HG02970 (cell line): Measurements from ENCODE around the gene ATP8B3.
"Not testable (repeated sequence)": the region's sequence is repeated elsewhere in the genome, so short reads cannot be mapped to it uniquely, and the experiment has no call there.

ENCODE experiments used
- ATAC-seq: cut with Tn5 transposase; IDR thresholded peaks from one replicate; pipeline ENCODE4 v1.9.1; 2021; ENCODE audit warnings: mild to moderate bottlenecking, moderate library complexity, moderate number of reproducible peaks; ENCODE audit not compliant: unreplicated experiment, low FRiP score

Gene ATP8B3

GRCh38 chr19:1774989-1775772, 36.9 kb downstream of the ATP8B3 start:
- ATAC-seq = no peak

GRCh38 chr19:1773184-1773583, 38.9 kb downstream of the ATP8B3 start:
- no peak for ATAC-seq

GRCh38 chr19:1770866-1771576, 41.1 kb downstream of the ATP8B3 start:
- ATAC-seq = no peak

- ATAC-seq = no peak
Measured at GRCh38 chr19:1769645-1769985, 42.5 kb downstream of the ATP8B3 start.

DNA sequence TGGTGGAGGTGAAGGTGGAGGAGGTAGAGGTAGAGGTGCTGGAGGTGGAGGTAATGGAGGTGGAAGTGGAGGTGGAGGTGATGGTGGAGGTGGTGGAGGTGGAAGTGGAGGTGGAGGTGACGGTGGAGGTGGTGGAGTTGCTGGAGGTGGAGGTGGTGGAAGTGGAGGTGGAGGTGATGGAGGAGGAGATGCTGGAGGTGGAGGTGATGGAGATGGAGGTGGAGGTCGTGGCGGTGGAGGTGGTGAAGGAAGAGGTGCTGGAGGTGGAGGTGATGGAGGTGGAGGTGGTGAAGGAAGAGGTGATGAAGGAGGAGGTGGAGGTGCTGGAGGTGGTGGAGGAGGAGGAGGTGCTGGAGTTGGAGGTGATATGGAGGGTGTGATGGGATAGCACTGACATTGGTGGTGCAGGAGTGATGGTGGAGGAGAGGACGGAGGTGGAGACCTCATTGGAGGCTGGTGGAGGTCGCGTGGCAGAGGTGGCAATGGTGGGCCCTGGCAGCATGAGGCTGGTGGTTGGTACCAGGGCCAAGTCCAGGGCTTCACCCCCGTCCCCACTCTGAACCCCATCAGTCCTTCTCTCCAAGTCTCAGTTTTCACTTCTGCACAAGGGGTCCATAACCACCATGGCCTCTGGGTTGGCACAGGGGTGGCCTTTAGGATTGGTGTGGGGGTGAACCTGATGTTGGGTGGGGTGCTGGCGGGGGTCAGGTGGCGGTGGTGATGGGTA, 43.0 kb downstream of the ATP8B3 start:
- ATAC-seq = no peak

GRCh38 chr19:1768248-1768647, 43.8 kb downstream of the ATP8B3 start:
- ATAC-seq = no peak

DNA sequence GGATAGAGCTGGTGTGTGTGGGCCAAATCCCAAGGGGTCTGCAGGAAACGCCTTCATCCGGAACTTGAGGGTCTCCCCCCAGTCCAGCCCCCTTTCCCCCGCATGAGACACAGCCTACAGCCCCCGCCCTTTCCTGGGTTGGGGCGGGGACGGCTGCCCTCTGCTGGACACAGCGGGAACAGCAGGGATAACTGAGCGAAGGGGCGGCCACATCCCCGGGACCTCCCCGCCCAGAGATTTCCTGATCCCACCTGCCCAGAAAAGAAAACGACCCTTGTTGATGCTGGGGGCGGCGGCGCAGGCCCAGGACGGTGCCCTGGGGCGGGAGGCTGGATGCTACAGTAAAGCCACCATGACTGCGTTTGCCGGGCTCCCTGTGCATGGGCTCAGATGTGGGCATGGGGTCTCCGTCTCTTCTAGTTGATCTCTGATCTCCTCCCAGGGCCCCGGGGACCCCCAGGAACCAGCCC, 44.6 kb downstream of the ATP8B3 start:
- no peak for ATAC-seq

- no peak for ATAC-seq
Measured at GRCh38 chr19:1766800-1767352, 45.2 kb downstream of the ATP8B3 start.

GRCh38 chr19:1765904-1766799, 45.9 kb downstream of the ATP8B3 start:
- ATAC-seq = no peak

GRCh38 chr19:1765232-1765903, 46.7 kb downstream of the ATP8B3 start:
- no peak for ATAC-seq

DNA sequence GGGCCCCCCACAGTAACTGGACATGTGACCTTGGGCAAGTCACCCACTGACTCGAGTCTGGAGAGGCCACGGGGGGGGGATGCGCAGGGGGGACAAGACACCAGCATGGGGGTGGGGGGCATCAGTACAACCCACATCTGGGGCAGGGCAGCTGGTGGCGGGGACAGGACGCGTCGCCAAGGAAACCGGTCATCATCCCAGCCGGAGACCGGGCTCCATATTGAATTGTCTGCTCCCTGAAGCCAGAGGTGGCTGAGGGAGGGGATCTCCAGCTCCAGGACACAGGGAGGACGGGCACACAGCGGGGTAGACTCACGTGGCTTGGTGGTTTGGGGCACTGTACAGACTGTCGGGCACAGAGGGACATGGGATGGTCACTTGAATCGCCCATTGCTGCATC, 47.3 kb downstream of the ATP8B3 start:
- no peak for ATAC-seq

DNA sequence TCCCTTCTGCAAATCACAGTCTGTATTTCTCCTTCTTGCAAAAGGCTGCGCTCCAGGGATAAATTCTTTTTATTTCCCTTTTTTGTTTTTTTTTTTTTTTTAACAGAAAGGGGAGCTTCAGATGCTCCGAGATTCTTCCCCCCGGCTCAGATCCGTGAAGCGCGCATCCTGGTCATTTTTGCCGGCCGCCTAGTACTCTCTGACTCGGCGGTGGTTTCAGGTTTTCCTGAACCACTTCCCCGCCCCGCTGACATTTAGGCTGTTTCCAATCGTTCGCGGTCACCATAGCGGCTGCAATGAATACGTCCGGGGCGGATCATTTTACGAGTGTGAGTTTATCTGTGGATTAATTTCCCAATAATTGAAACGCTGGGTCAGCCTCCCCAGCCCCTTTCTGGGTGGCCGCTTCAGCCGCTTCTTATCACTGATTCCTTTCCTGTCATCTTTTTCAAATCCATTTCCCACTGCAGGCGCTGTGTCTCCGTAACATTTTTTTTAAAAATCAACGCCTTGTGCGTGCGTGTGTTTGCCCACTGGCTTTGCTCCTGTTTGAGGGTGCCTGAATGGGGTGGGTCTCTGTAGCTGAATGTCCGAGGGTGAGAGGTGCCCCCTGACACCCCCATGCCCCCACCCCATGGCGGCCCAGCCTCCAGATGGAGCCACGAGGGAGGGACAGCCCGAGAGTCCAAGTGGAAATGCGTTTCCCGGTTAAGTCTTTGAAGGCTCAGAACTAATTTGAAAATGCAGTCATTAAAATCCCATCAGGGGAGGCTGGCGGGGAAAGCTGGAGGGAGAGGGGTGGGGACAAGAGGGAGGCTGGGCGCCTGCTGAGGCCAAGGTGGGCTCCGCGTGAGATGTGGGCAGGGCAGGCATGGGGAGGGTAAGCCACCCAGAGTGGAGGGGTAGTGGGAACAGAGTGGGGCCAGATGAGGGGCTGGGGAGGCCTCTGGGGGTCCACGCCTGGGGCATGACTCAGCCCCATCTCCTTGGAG, 48.1 kb downstream of the ATP8B3 start:
- ATAC-seq = no peak

DNA sequence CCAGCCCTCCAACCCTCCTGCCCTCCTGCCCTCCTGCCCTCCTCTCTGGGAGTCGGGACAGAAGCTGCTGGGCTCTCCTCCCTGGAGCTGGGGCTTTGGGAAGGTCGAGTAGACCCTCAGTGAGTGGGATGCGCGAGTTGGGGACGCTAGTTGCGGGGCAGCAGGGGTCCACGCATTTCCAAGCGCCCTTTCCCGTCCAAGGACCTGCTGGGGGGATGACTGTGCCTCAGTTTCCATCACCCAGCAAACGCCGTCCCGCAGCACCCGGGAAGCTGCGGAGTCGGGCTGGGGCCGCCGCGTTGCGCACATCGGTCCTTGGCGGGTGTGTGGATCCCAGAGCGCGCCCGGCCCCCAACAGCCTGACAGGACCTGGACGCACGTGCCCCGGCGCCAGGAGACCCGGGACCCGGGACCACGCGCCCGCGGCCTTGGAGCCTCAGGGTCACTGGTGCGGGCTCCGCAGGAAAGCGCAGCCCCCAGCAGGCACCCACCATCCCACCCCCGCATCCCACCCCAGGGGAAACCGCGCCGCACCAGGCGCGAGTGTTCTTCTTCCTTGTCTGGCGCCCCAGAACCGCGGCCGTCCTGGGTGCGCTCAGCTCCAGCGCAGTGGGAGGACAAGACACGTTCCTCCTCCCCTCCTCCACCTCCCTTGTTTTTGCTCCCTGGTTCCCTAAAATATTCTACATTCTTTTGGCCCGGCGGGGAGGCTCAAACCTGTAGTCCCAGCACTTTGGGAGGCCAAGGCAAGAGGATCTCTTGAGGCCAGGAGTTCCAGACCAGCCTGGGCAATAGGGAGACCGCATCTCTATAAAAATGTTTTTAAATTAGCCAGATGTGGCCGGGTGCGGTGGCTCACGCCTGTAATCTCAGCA, 49.6 kb downstream of the ATP8B3 start:
- ATAC-seq = no peak

GRCh38 chr19:1761528-1762242, 50.4 kb downstream of the ATP8B3 start:
- no peak for ATAC-seq

GRCh38 chr19:1760786-1761527, 51.1 kb downstream of the ATP8B3 start:
- ATAC-seq = not testable (repeated sequence)

DNA sequence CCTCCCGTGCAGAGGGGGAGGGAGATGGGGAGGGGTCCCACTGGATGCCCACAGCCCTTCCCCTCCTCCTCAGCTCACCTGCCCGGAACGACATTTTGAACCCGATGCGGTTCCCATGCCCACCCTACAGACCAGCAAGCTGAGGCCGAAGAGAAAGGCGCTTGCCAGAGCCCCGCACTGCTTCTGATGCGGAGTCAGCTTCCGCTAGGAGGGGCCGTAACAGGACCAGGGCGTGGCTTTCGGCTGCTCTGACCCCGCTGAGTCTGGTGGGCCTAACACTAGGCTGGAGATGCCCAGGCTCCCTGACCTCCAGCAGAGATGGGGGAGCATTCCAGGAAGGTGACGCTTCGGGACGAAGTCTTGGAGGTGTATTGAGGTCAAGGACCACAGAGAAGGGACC, 52.1 kb downstream of the ATP8B3 start:
- ATAC-seq = no peak
